HCT116 (cell line): ENCODE results near the gene TEX19. TPM values are rescaled to one million over a fixed set of nuclear protein-coding genes. Genes with fewer than 3 reads are reported as not detected.

Source experiments
- ATAC-seq: fragments of 200-7000 bp; cut with Tn5 transposase; 2 replicates; pipeline ENCODE4 v1.9.1; 2020; ENCODE audit warnings: mild to moderate bottlenecking, moderate library complexity
- BruUV-seq: library from RNA; stranded (reverse); fragments of 400-500 nt; replicated peaks from 2 replicates; lab custom pipeline; 2021; lab: Mats Ljungman, UMichigan
- CTCF ChIA-PET: fragments of 300-600 bp; sonication (Branson Sonifier 250); formaldehyde crosslinking; loops from one replicate; lab custom pipeline; 2021; ENCODE audit warnings: antibody characterized with exemption; lab: Charles Lee
- POLR2A ChIA-PET: fragments of 300-600, 350-600 bp; sonication (Branson Sonifier 250); formaldehyde crosslinking; loops from one replicate; lab custom pipeline; 2021; ENCODE audit warnings: antibody characterized with exemption; lab: Charles Lee
- RAD21 ChIA-PET, 2 experiments: fragments of 300-600 bp; sonication (Branson Sonifier 250); formaldehyde crosslinking; loops; one replicate each; lab custom pipeline; 2023; ENCODE audit warnings: low total read pairs in 2 of 2; ENCODE audit not compliant: uncharacterized antibody in 2 of 2, unreplicated experiment in 2 of 2, low non-redundant PET in 1 of 2; lab: Charles Lee
- DNase-seq: peaks from one replicate; pipeline ENCODE4 v3.0.0-alpha.2; 2010; ENCODE audit warnings: low read depth, low spot score
- H2AFZ ChIP-seq: fragments of 200-600 bp; shearing (Covaris generic), sonication (generic); 2 replicates; pipeline ENCODE4 v1.6.1; 2017; ENCODE audit warnings: low read depth, mixed run types, mixed read lengths, antibody characterized with exemption, low read length; ENCODE audit not compliant: poor library complexity, severe bottlenecking
- H3K27ac ChIP-seq: 2 replicates; pipeline ENCODE4 v1.5.1; 2012; ENCODE audit warnings: low read depth, low read length
- H3K27me3 ChIP-seq: fragments of 200-600 bp; sonication (generic); 2 replicates; pipeline ENCODE4 v1.6.1; 2016; ENCODE audit warnings: mixed run types, low read length, mixed read lengths; ENCODE audit not compliant: insufficient read depth
- H3K36me3 ChIP-seq, 2 experiments: fragments of 200-500 bp in 1 of 2; fragments of 200-600 bp in 1 of 2; sonication (Bioruptor generic) in 1 of 2; sonication (generic) in 1 of 2; 2 replicates each; pipeline versions ENCODE4 v1.5.1 to v1.6.1; 2014 to 2016; ENCODE audit warnings: low read length in 2 of 2, inconsistent platforms in 1 of 2, mixed read lengths in 1 of 2, mixed run types in 1 of 2; ENCODE audit not compliant: insufficient read depth in 2 of 2, control insufficient read depth in 1 of 2
- H3K4me1 ChIP-seq, 2 experiments: fragments of 200-600 bp in 1 of 2; sonication (generic) in 1 of 2; 2 replicates each; pipeline versions ENCODE4 v1.5.1 to v1.6.1; 2012 to 2017; ENCODE audit warnings: low read length in 2 of 2, inconsistent platforms in 1 of 2, mild to moderate bottlenecking in 1 of 2, mixed read lengths in 1 of 2, mixed run types in 1 of 2, moderate library complexity in 1 of 2; ENCODE audit not compliant: insufficient read depth in 2 of 2, control insufficient read depth in 1 of 2
- H3K4me2 ChIP-seq: fragments of 200-600 bp; sonication (generic); 2 replicates; pipeline ENCODE4 v1.6.1; 2017; ENCODE audit warnings: mixed run types, low read length, mixed read lengths
- H3K4me3 ChIP-seq, 2 experiments: fragments of 200-600 bp in 1 of 2; sonication (generic) in 1 of 2; replicated peaks in 1 of 2; 2 replicates each; pipeline ENCODE4 v1.5.1; 2011 to 2016; ENCODE audit warnings: low read length in 2 of 2, control low read depth in 1 of 2, low read depth in 1 of 2, mild to moderate bottlenecking in 1 of 2, mixed read lengths in 1 of 2, mixed run types in 1 of 2
- H3K79me2 ChIP-seq: fragments of 200-600 bp; sonication (generic); 2 replicates; pipeline ENCODE4 v1.6.1; 2017; ENCODE audit warnings: mild to moderate bottlenecking, mixed run types, low read length, moderate library complexity, mixed read lengths; ENCODE audit not compliant: insufficient read depth
- H3K9ac ChIP-seq: fragments of 200-600 bp; sonication (generic); 2 replicates; pipeline ENCODE4 v1.6.1; 2016; ENCODE audit warnings: low read length, mixed read lengths
- H3K9me2 ChIP-seq: fragments of 200-600 bp; sonication (generic), shearing (Covaris generic); 2 replicates; pipeline ENCODE4 v1.6.1; 2017; ENCODE audit warnings: mixed run types, mild to moderate bottlenecking, moderate library complexity; ENCODE audit not compliant: insufficient read depth
- H3K9me3 ChIP-seq, 2 experiments: fragments of 200-500 bp in 1 of 2; fragments of 200-600 bp in 1 of 2; sonication (Bioruptor generic) in 1 of 2; sonication (generic) in 1 of 2; 2 replicates each; pipeline ENCODE4 v1.6.1; 2014 to 2017; ENCODE audit warnings: low read length in 2 of 2, mixed read lengths in 2 of 2, inconsistent platforms in 1 of 2, low read depth in 1 of 2, mild to moderate bottlenecking in 1 of 2, mixed run types in 1 of 2, moderate library complexity in 1 of 2; ENCODE audit not compliant: control insufficient read depth in 1 of 2, insufficient read depth in 1 of 2
- H4K20me1 ChIP-seq: fragments of 200-600 bp; sonication (generic), shearing (Covaris generic); 2 replicates; pipeline ENCODE4 v1.6.1; 2017; ENCODE audit warnings: mixed run types, mild to moderate bottlenecking, moderate library complexity; ENCODE audit not compliant: insufficient read depth
- CBX3 ChIP-seq: IDR thresholded peaks from 2 replicates; pipeline ENCODE4 v1.6.1; 2012; ENCODE audit warnings: low read depth
- CEBPB ChIP-seq: IDR thresholded peaks from 2 replicates; pipeline ENCODE4 v1.6.1; 2012; ENCODE audit warnings: low read depth
- EGR1 ChIP-seq: IDR thresholded peaks from 2 replicates; pipeline ENCODE4 v1.6.1; 2012; ENCODE audit warnings: low read depth
- FOSL1 ChIP-seq: IDR thresholded peaks from 2 replicates; pipeline ENCODE4 v1.6.1; 2012; ENCODE audit warnings: low read depth
- MAX ChIP-seq: IDR thresholded peaks from 2 replicates; pipeline ENCODE4 v1.6.1; 2012
- POLR2A ChIP-seq: IDR thresholded peaks from 2 replicates; pipeline ENCODE4 v1.7.0; 2011; ENCODE audit warnings: borderline replicate concordance; ENCODE audit not compliant: insufficient read depth, insufficient read length; ENCODE audit errors: extremely low read depth
- POLR2AphosphoS5 ChIP-seq: IDR thresholded peaks from 2 replicates; pipeline ENCODE4 v1.6.1; 2011; ENCODE audit warnings: mild to moderate bottlenecking, low read depth, low read length, moderate library complexity
- RAD21 ChIP-seq: IDR thresholded peaks from 2 replicates; pipeline ENCODE4 v1.6.1; 2012; ENCODE audit warnings: low read depth, mild to moderate bottlenecking
- REST ChIP-seq: IDR thresholded peaks from 2 replicates; pipeline ENCODE4 v1.6.1; 2012; ENCODE audit warnings: low read depth
- YY1 ChIP-seq: IDR thresholded peaks from 2 replicates; pipeline ENCODE4 v1.6.1; 2011; ENCODE audit warnings: low read length, low read depth, moderate library complexity, mild to moderate bottlenecking; ENCODE audit not compliant: insufficient replicate concordance; ENCODE audit errors: extremely low read depth
- ZFX ChIP-seq: fragments of 450-650 bp; IDR thresholded peaks from 2 replicates; pipeline ENCODE4 v1.6.1; 2017
- ZNF274 ChIP-seq: fragments of 200-500 bp; sonication (Bioruptor generic); IDR thresholded peaks from 2 replicates; pipeline ENCODE4 v1.6.1; 2014; ENCODE audit warnings: mild to moderate bottlenecking, low read depth, low read length, inconsistent platforms
- intact Hi-C: fragments of 100-400 bp; cut with micrococcal nuclease; formaldehyde crosslinking; loops from 2 replicates; pipeline ENCODE4 v1.10.0; 2022
- total RNA-seq: library from RNA; stranded (reverse); gene quantifications from one replicate; pipeline ENCODE4 v1.2.1, GENCODE V29; 2021; ENCODE audit not compliant: unreplicated experiment
- TF ChIP-seq, protein P1 (sequence below): IDR thresholded peaks from 2 replicates; pipeline ENCODE4 v1.6.1; 2011; ENCODE audit warnings: mild to moderate bottlenecking, low read length, moderate library complexity; ENCODE audit not compliant: insufficient replicate concordance; ENCODE audit errors: extremely low read depth

TEX19 gene
- total RNA-seq, 1 experiment from 2014 or later = 2.1 TPM

GRCh38 chr17:82318772-82319606 lies 40.1 kb upstream of the TEX19 start:
- intact Hi-C loops = no loop called here
- no peaks in the 10 kb centered on the region for H3K27me3 ChIP-seq
- no peak for TF ChIP-seq REST
- no peak for TF ChIP-seq CEBPB
- no peak overlapping the region for H3K9ac ChIP-seq
- BruUV-seq = no TSS peak
- ChIA-PET POLR2A (no interaction called here), RAD21 (no interaction called here), CTCF (no interaction called here)
- no peaks in the 10 kb centered on the region for H3K79me2 ChIP-seq
- H3K4me2 ChIP-seq = no peak overlapping the region
- no peaks in the 10 kb centered on the region for H4K20me1 ChIP-seq
- H3K27ac ChIP-seq = peak overlapping the region; percentile 4; the same call in 1 of the 2 replicates
- no peak overlapping the region for H3K4me3 ChIP-seq
- no peaks in the 10 kb centered on the region for H3K36me3 ChIP-seq
- peaks cover 0 to 21% of the 10 kb centered on the region in 2 experiments; a peak in 1 of 4 replicates for H3K9me3 ChIP-seq
- H3K4me1 ChIP-seq = peaks cover 0 to 5% of the 10 kb centered on the region in 2 experiments; a peak in 1 of 4 replicates
- ATAC-seq = no peak
- no peak for DNase-seq
- H2AFZ ChIP-seq = no peak overlapping the region
- no peaks in the 10 kb centered on the region for H3K9me2 ChIP-seq

GRCh38 chr17:82319619-82320062 lies 39.4 kb upstream of the TEX19 start:
- no peak overlapping the region for H3K4me3 ChIP-seq
- no peaks in the 10 kb centered on the region for H3K27me3 ChIP-seq
- H3K9ac ChIP-seq = no peak overlapping the region
- H3K36me3 ChIP-seq = no peaks in the 10 kb centered on the region
- H4K20me1 ChIP-seq = no peaks in the 10 kb centered on the region
- POLR2A ChIA-PET = no interaction called here
- DNase-seq (no peak), ATAC-seq (no peak)
- CTCF ChIA-PET = no interaction called here
- H3K4me2 ChIP-seq = no peak overlapping the region
- no peak overlapping the region for H2AFZ ChIP-seq
- no peaks in the 10 kb centered on the region for H3K9me2 ChIP-seq
- no TSS peak for BruUV-seq
- RAD21 ChIA-PET = no interaction called here
- peaks cover 0 to 8% of the 10 kb centered on the region in 2 experiments; a peak in 2 of 4 replicates for H3K4me1 ChIP-seq
- no peaks in the 10 kb centered on the region for H3K79me2 ChIP-seq
- H3K27ac ChIP-seq = no peak overlapping the region
- intact Hi-C loops = no loop called here
- H3K9me3 ChIP-seq = peaks cover 0 to 21% of the 10 kb centered on the region in 2 experiments; a peak in 1 of 4 replicates
- TF ChIP-seq, protein P1, sequence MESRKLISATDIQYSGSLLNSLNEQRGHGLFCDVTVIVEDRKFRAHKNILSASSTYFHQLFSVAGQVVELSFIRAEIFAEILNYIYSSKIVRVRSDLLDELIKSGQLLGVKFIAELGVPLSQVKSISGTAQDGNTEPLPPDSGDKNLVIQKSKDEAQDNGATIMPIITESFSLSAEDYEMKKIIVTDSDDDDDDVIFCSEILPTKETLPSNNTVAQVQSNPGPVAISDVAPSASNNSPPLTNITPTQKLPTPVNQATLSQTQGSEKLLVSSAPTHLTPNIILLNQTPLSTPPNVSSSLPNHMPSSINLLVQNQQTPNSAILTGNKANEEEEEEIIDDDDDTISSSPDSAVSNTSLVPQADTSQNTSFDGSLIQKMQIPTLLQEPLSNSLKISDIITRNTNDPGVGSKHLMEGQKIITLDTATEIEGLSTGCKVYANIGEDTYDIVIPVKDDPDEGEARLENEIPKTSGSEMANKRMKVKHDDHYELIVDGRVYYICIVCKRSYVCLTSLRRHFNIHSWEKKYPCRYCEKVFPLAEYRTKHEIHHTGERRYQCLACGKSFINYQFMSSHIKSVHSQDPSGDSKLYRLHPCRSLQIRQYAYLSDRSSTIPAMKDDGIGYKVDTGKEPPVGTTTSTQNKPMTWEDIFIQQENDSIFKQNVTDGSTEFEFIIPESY = no peak
- no peak for TF ChIP-seq RAD21
- no peak for TF ChIP-seq CEBPB
- no peak for TF ChIP-seq ZFX
- no peak for TF ChIP-seq ZNF274
- no peak for TF ChIP-seq MAX
- TF ChIP-seq EGR1 = no peak
- TF ChIP-seq POLR2A = no peak
- no peak for TF ChIP-seq POLR2AphosphoS5
- no peak for TF ChIP-seq YY1
- no peak for TF ChIP-seq CBX3
- TF ChIP-seq FOSL1 = no peak
